ENCODE data around the gene UGT2A2.

Gene UGT2A2

GRCh38 chr4:69568787-69569186 is 70.7 kb downstream of the UGT2A2 start:
- DNase-seq: no peak

- no peak for DNase-seq
Observed at GRCh38 chr4:69563424-69563823, 76.0 kb downstream of the UGT2A2 start.

- DNase-seq: no peak
Observed at GRCh38 chr4:69549651-69550050, 89.8 kb downstream of the UGT2A2 start.

- DNase-seq: no peak
Observed at GRCh38 chr4:69546134-69546765, 93.2 kb downstream of the UGT2A2 start.
